ENCODE data around the gene TUBB4A. TPM values are rescaled to one million over a fixed set of nuclear protein-coding genes. Genes with fewer than 3 reads are reported as not detected.
"Not testable (repeated sequence)": the region's sequence is repeated elsewhere in the genome, so short reads cannot be mapped to it uniquely, and the experiment has no call there.

TUBB4A gene
- total RNA-seq = 1.3 and 4.0 TPM in 2 replicates

GRCh38 chr19:6501740-6502648, at the start of gene TUBB4A:
TUBB4A (minus strand) TSS chr19:6502309; CDS start chr19:6502212, 97 bp downstream.
- TF ChIP-seq, protein P1, sequence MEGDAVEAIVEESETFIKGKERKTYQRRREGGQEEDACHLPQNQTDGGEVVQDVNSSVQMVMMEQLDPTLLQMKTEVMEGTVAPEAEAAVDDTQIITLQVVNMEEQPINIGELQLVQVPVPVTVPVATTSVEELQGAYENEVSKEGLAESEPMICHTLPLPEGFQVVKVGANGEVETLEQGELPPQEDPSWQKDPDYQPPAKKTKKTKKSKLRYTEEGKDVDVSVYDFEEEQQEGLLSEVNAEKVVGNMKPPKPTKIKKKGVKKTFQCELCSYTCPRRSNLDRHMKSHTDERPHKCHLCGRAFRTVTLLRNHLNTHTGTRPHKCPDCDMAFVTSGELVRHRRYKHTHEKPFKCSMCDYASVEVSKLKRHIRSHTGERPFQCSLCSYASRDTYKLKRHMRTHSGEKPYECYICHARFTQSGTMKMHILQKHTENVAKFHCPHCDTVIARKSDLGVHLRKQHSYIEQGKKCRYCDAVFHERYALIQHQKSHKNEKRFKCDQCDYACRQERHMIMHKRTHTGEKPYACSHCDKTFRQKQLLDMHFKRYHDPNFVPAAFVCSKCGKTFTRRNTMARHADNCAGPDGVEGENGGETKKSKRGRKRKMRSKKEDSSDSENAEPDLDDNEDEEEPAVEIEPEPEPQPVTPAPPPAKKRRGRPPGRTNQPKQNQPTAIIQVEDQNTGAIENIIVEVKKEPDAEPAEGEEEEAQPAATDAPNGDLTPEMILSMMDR (IDR thresholded peaks at IDR 0.05; ENCODE audit: insufficient read depth, low read length, poor library complexity, severe bottlenecking) = no peak
- no peak for DNase-seq (ENCODE audit: low read depth)
- H3K4me3 ChIP-seq (ENCODE audit: low read depth, low read length) = peak within 1 kb of the TSS; percentile 57
- peaks cover 15% of the 10 kb centered on the region for H3K27me3 ChIP-seq (ENCODE audit: control insufficient read depth, insufficient read depth, low read length)
- no peaks in the 10 kb centered on the region for H3K36me3 ChIP-seq (ENCODE audit: control insufficient read depth, insufficient read depth, low read length)

- Histone ChIP-seq H3K27me3 (ENCODE audit: control insufficient read depth, insufficient read depth, low read length) (no peaks in the 10 kb centered on the region), H3K4me3 (ENCODE audit: low read depth, low read length) (no peak overlapping the region), H3K36me3 (ENCODE audit: control insufficient read depth, insufficient read depth, low read length) (no peaks in the 10 kb centered on the region)
- no peak for DNase-seq (ENCODE audit: low read depth)
- TF ChIP-seq, protein P1 (IDR thresholded peaks at IDR 0.05; ENCODE audit: insufficient read depth, low read length, poor library complexity, severe bottlenecking) = no peak
Observed at GRCh38 chr19:6551091-6551490, 49.0 kb upstream of the TUBB4A start.

DNA sequence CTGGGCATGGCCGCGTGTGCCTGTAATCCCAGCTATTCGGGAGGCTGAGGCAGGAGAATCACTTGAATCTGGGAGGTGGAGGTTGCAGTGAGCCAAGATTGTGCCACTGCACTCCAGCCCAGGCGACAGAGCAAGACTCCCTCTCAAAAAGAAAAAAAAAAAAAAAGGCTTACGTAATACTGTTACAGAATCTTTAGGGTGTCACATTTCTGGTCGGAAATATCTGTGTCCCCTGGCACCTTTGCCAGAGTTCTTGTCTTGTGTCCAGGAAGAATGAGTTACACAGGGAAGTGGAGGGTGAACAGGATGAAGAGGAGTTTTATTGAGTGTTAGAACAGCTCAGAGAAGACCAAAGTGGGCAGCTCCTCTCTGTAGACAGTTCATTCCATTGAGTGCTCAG, 48.6 kb upstream of the TUBB4A start:
- H3K27me3 ChIP-seq (ENCODE audit: control insufficient read depth, insufficient read depth, low read length); DNase-seq (ENCODE audit: low read depth); H3K36me3 ChIP-seq (ENCODE audit: control insufficient read depth, insufficient read depth, low read length); H3K4me3 ChIP-seq (ENCODE audit: low read depth, low read length): not testable (repeated sequence)

GRCh38 chr19:6543866-6544347, 41.8 kb upstream of the TUBB4A start:
- Histone ChIP-seq H3K36me3 (ENCODE audit: control insufficient read depth, insufficient read depth, low read length) (no peaks in the 10 kb centered on the region), H3K4me3 (ENCODE audit: low read depth, low read length) (no peak overlapping the region)
- TF ChIP-seq, protein P1 (IDR thresholded peaks at IDR 0.05; ENCODE audit: insufficient read depth, low read length, poor library complexity, severe bottlenecking) = no peak

DNA sequence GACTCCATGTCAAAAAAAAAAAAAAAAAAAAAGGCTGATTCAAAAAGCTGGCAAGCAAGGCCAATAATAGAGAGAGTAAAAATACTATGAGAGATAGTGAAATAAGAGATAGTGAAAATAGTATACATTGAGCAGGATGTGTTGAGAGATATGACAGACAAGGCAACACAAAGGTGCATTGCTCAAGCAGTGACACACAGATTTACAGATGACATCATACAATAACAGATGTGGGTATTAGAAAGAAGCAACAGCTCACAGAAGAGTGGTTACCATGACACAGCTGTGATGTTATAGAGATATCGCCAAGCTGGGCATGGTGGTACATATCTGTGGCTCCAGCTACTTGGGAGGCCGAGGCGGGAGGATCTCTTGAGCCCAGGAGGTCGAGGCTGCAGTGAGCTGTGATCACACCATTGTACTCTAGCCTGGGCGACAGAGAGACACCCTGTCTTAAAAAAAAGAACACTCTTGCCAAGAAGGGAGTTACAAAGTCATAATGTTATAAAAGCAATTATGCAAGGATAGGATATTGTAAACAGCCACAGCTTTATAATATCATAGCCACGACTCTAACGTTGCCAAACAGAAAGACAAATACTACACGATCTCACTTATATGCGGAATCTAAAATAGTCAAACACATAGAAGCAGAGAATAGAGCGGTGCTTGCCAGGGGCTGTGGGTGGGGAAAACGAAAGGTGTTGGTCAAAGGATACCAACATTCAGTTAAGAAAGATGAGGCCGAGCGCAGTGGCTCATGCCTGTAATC, 39.0 kb upstream of the TUBB4A start:
- no peaks in the 10 kb centered on the region for H3K27me3 ChIP-seq (ENCODE audit: control insufficient read depth, insufficient read depth, low read length)
- H3K36me3 ChIP-seq (ENCODE audit: control insufficient read depth, insufficient read depth, low read length) = peaks cover 3% of the 10 kb centered on the region
- TF ChIP-seq, protein P1 (IDR thresholded peaks at IDR 0.05; ENCODE audit: insufficient read depth, low read length, poor library complexity, severe bottlenecking) = no peak
- DNase-seq (ENCODE audit: low read depth) = no peak
- no peak overlapping the region for H3K4me3 ChIP-seq (ENCODE audit: low read depth, low read length)

More at GRCh38 chr19:6543866-6544347, 41.8 kb upstream of the TUBB4A start:
- no peak for DNase-seq (ENCODE audit: low read depth)
- no peaks in the 10 kb centered on the region for H3K27me3 ChIP-seq (ENCODE audit: control insufficient read depth, insufficient read depth, low read length)

DNA sequence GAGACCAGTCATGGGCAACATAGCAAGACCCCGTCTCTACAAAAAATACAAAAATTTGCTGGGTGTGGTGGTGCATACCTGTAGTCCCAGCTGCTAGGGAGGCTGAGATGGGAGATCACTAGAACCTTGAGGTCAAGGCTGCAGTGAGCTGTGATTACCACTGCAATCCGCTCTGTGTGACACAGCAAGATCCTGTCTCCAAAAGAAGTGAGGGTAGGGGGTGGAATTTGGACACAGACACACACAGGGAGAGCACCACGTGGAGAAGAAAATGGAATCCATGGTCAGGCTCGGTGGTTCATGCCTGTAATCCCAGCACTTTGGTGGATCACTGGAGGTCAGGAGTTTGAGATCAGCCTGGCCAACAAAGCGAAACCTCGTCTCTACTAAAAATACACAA, 37.4 kb upstream of the TUBB4A start:
- TF ChIP-seq, protein P1 (IDR thresholded peaks at IDR 0.05; ENCODE audit: insufficient read depth, low read length, poor library complexity, severe bottlenecking) = no peak
- Histone ChIP-seq H3K4me3 (ENCODE audit: low read depth, low read length) (no peak overlapping the region), H3K27me3 (ENCODE audit: control insufficient read depth, insufficient read depth, low read length) (no peaks in the 10 kb centered on the region), H3K36me3 (ENCODE audit: control insufficient read depth, insufficient read depth, low read length) (peaks cover 6% of the 10 kb centered on the region)
- no peak for DNase-seq (ENCODE audit: low read depth)

Data from kidney epithelial cell (primary cell).